Spleen (tissue), 7 donors: ENCODE data around the gene SLC48A1.

Source experiments
- POLR2A ChIP-seq, 3 donors: fragments of 450-650 bp; IDR thresholded peaks; one replicate each; pipeline ENCODE4 v1.5.1; 2017; ENCODE audit warnings: antibody characterized with exemption in 3 of 3, mild to moderate bottlenecking in 1 of 3
- POLR2AphosphoS5 ChIP-seq, 3 donors: sonication (generic); formaldehyde crosslinking; IDR thresholded peaks; one replicate each; pipeline ENCODE4 v1.5.1; 2017; ENCODE audit warnings: antibody characterized with exemption in 3 of 3
- TF ChIP-seq, protein P1 (sequence below), 11 experiments: fragments of 200-600 bp in 7 of 11; fragments of 450-650 bp in 4 of 11; sonication (generic) in 4 of 11; IDR thresholded peaks in 8 of 11; conservative IDR thresholded peaks in 3 of 11; 1 replicate in 7 of 11; 2 replicates in 4 of 11; pipeline versions ENCODE4 v1.4.0 to v1.8.0; 2016 to 2021; ENCODE audit warnings: antibody characterized with exemption in 11 of 11, inconsistent platforms in 4 of 11, mild to moderate bottlenecking in 1 of 11
- donor health status: DM: no; HTN: no; CAD: no; lungs with moderate emphysema.
- donor health status: DM: no; HTN: no; CAD: no.
- donor health status: DM: no; HTN: no; CAD: no.

DNA sequence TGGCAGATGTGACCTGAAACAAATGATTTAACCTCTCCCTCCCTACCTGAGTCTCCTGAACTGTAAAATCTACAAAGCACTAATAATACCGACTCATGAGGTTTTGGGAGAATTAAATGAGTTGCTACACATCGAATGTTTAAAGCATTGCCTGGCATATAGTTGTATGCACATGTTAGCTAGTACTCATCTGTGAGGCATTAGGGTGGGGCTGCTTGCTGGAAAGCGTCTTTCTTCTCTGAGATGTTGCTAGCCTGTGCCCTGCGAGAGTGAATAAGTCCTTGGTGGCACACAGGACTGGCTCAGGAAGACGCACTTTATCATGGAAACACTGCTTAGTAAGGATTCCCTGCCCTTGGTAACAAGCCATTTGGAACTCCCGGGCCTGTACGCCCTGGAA lies 20.5 kb upstream of the SLC48A1 start:
- TF ChIP-seq POLR2A (IDR thresholded peaks at IDR 0.05) (no peak), POLR2AphosphoS5 (IDR thresholded peaks at IDR 0.05) (no peak)
- TF ChIP-seq, protein P1, sequence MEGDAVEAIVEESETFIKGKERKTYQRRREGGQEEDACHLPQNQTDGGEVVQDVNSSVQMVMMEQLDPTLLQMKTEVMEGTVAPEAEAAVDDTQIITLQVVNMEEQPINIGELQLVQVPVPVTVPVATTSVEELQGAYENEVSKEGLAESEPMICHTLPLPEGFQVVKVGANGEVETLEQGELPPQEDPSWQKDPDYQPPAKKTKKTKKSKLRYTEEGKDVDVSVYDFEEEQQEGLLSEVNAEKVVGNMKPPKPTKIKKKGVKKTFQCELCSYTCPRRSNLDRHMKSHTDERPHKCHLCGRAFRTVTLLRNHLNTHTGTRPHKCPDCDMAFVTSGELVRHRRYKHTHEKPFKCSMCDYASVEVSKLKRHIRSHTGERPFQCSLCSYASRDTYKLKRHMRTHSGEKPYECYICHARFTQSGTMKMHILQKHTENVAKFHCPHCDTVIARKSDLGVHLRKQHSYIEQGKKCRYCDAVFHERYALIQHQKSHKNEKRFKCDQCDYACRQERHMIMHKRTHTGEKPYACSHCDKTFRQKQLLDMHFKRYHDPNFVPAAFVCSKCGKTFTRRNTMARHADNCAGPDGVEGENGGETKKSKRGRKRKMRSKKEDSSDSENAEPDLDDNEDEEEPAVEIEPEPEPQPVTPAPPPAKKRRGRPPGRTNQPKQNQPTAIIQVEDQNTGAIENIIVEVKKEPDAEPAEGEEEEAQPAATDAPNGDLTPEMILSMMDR (IDR thresholded peaks at IDR 0.05 in 8 of 11, conservative IDR thresholded peaks at IDR 0.05 in 3 of 11): no peak
